PC-9 (cell line): ENCODE measurements around the gene SLC7A14. TPM values are rescaled to one million over a fixed set of nuclear protein-coding genes. Genes with fewer than 3 reads are reported as not detected.

Experiments used
- BruUV-seq: library from RNA; stranded (reverse); fragments of 400-500 nt; replicated peaks from 2 replicates; lab custom pipeline; 2021; lab: Mats Ljungman, UMichigan
- CTCF ChIA-PET: fragments of 300-600 bp; sonication (Branson Sonifier 250); formaldehyde crosslinking; loops from one replicate; lab custom pipeline; 2022; ENCODE audit warnings: antibody characterized with exemption; lab: Charles Lee
- POLR2A ChIA-PET: fragments of 300-600 bp; sonication (Branson Sonifier 250); formaldehyde crosslinking; loops from one replicate; lab custom pipeline; 2022; ENCODE audit warnings: antibody characterized with exemption; ENCODE audit not compliant: unreplicated experiment; lab: Charles Lee
- DNase-seq, 2 experiments: peaks; one replicate each; pipeline versions ENCODE4 v3.0.0 to v3.0.0-alpha.2; 2015 to 2022; ENCODE audit warnings: mixed read lengths in 1 of 2
- H2AFZ ChIP-seq: fragments of 200-600 bp; sonication (generic); 2 replicates; pipeline ENCODE4 v1.8.1; 2017; ENCODE audit warnings: antibody characterized with exemption
- H3F3A ChIP-seq: fragments of 200-600 bp; sonication (generic); 2 replicates; pipeline ENCODE4 v1.8.1; 2017; ENCODE audit warnings: antibody characterized with exemption, mild to moderate bottlenecking, low read depth; ENCODE audit not compliant: insufficient read depth
- H3K27ac ChIP-seq: fragments of 200-600 bp; sonication (generic); 2 replicates; pipeline ENCODE4 v1.6.1; 2016; ENCODE audit warnings: mixed run types
- H3K27me3 ChIP-seq: fragments of 200-600 bp; sonication (generic); 2 replicates; pipeline ENCODE4 v1.6.1; 2016; ENCODE audit warnings: low read depth, mixed run types; ENCODE audit not compliant: insufficient read depth
- H3K36me3 ChIP-seq: fragments of 200-600 bp; sonication (generic); 2 replicates; pipeline ENCODE4 v1.6.1; 2016; ENCODE audit warnings: low read depth, mixed run types
- H3K4me1 ChIP-seq: fragments of 200-600 bp; sonication (generic); replicated peaks from 2 replicates; pipeline ENCODE4 v1.6.1; 2016; ENCODE audit warnings: mixed run types; ENCODE audit not compliant: insufficient read depth
- H3K4me2 ChIP-seq: fragments of 200-600 bp; sonication (generic); 2 replicates; pipeline ENCODE4 v1.6.1; 2017; ENCODE audit warnings: mixed run types
- H3K4me3 ChIP-seq: fragments of 200-600 bp; sonication (generic); 2 replicates; pipeline ENCODE4 v1.6.1; 2016; ENCODE audit warnings: mixed run types
- H3K79me2 ChIP-seq: fragments of 200-600 bp; sonication (generic); 2 replicates; pipeline ENCODE4 v1.6.1; 2017; ENCODE audit warnings: low read depth, mixed run types
- H3K9me2 ChIP-seq: fragments of 200-600 bp; sonication (generic); 2 replicates; pipeline ENCODE4 v1.8.1; 2017; ENCODE audit warnings: mild to moderate bottlenecking; ENCODE audit not compliant: insufficient read depth
- H3K9me3 ChIP-seq: fragments of 200-600 bp; sonication (generic); 2 replicates; pipeline ENCODE4 v1.8.1; 2016; ENCODE audit warnings: low read depth; ENCODE audit not compliant: insufficient read depth
- H4K20me1 ChIP-seq: fragments of 200-600 bp; sonication (generic); 2 replicates; pipeline ENCODE4 v1.8.1; 2017; ENCODE audit not compliant: insufficient read depth
- EZH2 ChIP-seq: fragments of 200-600 bp; sonication (generic); IDR thresholded peaks from 2 replicates; pipeline ENCODE4 v1.8.0; 2017; ENCODE audit warnings: antibody characterized with exemption, low read depth
- intact Hi-C: fragments of 100-400 bp; cut with micrococcal nuclease; formaldehyde crosslinking; loops from one replicate; pipeline ENCODE4 v1.10.0; 2022; ENCODE audit not compliant: unreplicated experiment
- total RNA-seq: library from RNA; stranded (reverse); gene quantifications from 2 replicates; pipeline ENCODE4 v1.2.3, GENCODE V29; 2021
- TF ChIP-seq, protein P1 (sequence below): fragments of 200-600 bp; sonication (generic); conservative IDR thresholded peaks from 2 replicates; pipeline ENCODE4 v1.6.1; 2017; ENCODE audit warnings: mixed run types, antibody characterized with exemption, mild to moderate bottlenecking, moderate library complexity

SLC7A14 gene
- total RNA-seq, 1 experiment from 2014 or later: not detected

DNA sequence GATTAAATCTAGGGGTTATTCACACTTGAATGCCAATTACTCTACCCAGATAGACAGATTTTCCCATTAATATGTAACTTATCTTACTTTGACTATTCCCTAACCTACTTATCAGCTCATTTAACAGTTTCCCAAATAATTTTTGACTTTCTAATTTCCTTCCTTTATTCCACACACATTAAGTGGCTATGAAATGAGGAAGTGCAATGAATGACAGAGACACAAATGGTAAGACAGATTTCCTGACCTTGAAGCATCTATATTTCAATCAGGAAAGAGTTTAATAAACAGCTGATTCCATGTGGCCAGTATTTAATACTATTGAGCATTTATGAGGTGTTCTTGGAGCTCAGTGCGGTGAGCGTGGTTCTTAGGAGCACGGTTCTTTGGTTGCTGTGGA lies 78.8 kb downstream of the SLC7A14 start:
- Histone ChIP-seq H3K36me3 (no peaks in the 10 kb centered on the region), H3K4me2 (peak overlapping the region; percentile 47), H3K4me1 (peaks cover 23% of the 10 kb centered on the region), H3K79me2 (no peaks in the 10 kb centered on the region), H3K4me3 (peak overlapping the region; percentile 5; the same call in 1 of the 2 replicates), H4K20me1 (no peaks in the 10 kb centered on the region), H2AFZ (peak overlapping the region; percentile 72), H3K27ac (peak overlapping the region; percentile 68), H3F3A (no peaks in the 10 kb centered on the region), H3K9me2 (no peaks in the 10 kb centered on the region), H3K9me3 (no peaks in the 10 kb centered on the region), H3K27me3 (no peaks in the 10 kb centered on the region)
- ChIA-PET CTCF (interaction anchor here (0.7 to 1.1 kb wide), 2 partner anchors 303 to 305 kb away, joined by 3 read pairs; no protein-coding TSS in a partner anchor), POLR2A (no interaction called here)
- no peak for DNase-seq
- BruUV-seq: TSS peak; percentile 61
- TF ChIP-seq, protein P1, sequence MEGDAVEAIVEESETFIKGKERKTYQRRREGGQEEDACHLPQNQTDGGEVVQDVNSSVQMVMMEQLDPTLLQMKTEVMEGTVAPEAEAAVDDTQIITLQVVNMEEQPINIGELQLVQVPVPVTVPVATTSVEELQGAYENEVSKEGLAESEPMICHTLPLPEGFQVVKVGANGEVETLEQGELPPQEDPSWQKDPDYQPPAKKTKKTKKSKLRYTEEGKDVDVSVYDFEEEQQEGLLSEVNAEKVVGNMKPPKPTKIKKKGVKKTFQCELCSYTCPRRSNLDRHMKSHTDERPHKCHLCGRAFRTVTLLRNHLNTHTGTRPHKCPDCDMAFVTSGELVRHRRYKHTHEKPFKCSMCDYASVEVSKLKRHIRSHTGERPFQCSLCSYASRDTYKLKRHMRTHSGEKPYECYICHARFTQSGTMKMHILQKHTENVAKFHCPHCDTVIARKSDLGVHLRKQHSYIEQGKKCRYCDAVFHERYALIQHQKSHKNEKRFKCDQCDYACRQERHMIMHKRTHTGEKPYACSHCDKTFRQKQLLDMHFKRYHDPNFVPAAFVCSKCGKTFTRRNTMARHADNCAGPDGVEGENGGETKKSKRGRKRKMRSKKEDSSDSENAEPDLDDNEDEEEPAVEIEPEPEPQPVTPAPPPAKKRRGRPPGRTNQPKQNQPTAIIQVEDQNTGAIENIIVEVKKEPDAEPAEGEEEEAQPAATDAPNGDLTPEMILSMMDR: no peak
- no peak for TF ChIP-seq EZH2
- intact Hi-C loops: no loop called here

DNA sequence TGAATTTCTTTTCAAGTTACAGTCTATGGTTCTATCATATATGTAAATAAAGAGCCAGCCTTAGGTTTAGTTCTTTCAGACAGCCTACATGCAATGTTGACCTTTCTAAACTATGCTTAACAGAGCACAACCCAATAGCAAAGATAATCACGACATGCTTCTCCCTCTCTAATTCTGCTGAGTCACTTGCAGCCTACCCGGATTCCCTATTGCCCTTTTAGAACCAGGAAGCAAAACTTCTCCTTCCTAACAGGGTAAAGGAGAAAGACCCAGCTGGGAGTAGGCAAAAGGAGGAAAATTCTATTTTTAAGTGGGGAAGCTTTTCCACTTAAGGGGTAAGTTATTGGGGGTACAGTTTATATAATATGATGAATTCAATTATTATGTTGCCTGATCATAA lies 79.3 kb downstream of the SLC7A14 start:
- CTCF ChIA-PET: interaction anchor here (0.7 to 1.1 kb wide), 2 partner anchors 303 to 305 kb away, joined by 3 read pairs; no protein-coding TSS in a partner anchor
- no peaks in the 10 kb centered on the region for H3K27me3 ChIP-seq

DNA sequence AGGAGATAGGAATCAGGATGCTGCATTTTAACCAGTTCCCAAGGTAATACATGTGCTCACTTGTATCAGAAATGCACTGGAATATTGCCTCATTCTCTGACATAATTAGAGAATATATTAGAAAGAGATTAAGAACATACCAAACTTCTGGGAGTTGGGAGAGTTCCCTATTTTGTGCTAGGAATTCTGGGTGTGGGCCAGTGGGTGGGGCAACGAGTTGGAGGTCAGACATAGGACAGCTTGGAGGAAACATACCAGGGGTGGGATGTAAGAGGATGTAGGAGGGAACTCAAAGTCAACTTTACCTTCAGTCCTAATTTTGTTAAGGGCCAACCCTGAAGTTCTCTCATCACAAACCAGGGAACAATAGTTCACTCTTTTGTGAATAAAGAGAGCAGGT lies 83.6 kb downstream of the SLC7A14 start:
- no peaks in the 10 kb centered on the region for H3K9me2 ChIP-seq
- DNase-seq: peak in 1 of 2 experiments; percentile 14
- H3K4me2 ChIP-seq: no peak overlapping the region
- no peaks in the 10 kb centered on the region for H3K27me3 ChIP-seq
- ChIA-PET CTCF (no interaction called here), POLR2A (interaction anchor here (0.6 kb wide), 1 partner anchor 627 kb away, joined by 3 read pairs; no protein-coding TSS in a partner anchor)
- no peaks in the 10 kb centered on the region for H3K79me2 ChIP-seq
- TF ChIP-seq, protein P1: no peak
- TF ChIP-seq EZH2: no peak
- H4K20me1 ChIP-seq: no peaks in the 10 kb centered on the region
- intact Hi-C loops: no loop called here
- no peak overlapping the region for H3K4me3 ChIP-seq
- no TSS peak for BruUV-seq
- no peak overlapping the region for H2AFZ ChIP-seq
- no peaks in the 10 kb centered on the region for H3F3A ChIP-seq
- no peak overlapping the region for H3K27ac ChIP-seq
- H3K4me1 ChIP-seq: peaks cover 19% of the 10 kb centered on the region
- H3K36me3 ChIP-seq: no peaks in the 10 kb centered on the region; the same call in 1 of the 2 replicates
- no peaks in the 10 kb centered on the region for H3K9me3 ChIP-seq

More for the DNA sequence above, 79.3 kb downstream of the SLC7A14 start:
- intact Hi-C loops: no loop called here
- Histone ChIP-seq H3F3A (no peaks in the 10 kb centered on the region), H4K20me1 (no peaks in the 10 kb centered on the region), H3K9me2 (no peaks in the 10 kb centered on the region), H3K27ac (peak overlapping the region; percentile 68), H3K4me1 (peaks cover 23% of the 10 kb centered on the region), H3K4me2 (peak overlapping the region; percentile 47), H3K9me3 (no peaks in the 10 kb centered on the region), H3K4me3 (peak overlapping the region; percentile 5; the same call in 1 of the 2 replicates), H2AFZ (peak overlapping the region; percentile 72), H3K36me3 (no peaks in the 10 kb centered on the region), H3K79me2 (no peaks in the 10 kb centered on the region)
- no TSS peak for BruUV-seq
- peak; percentile 27 to 74 for DNase-seq
- POLR2A ChIA-PET: interaction anchor here (0.6 kb wide), 1 partner anchor 74 kb away, joined by 3 read pairs; no protein-coding TSS in a partner anchor
- no peak for TF ChIP-seq EZH2
- TF ChIP-seq, protein P1: no peak
